HFF-Myc (cell line): ENCODE measurements around the gene LGALS7B.

ENCODE experiments used
- DNase-seq: peaks from one replicate; pipeline ENCODE4 v3.0.0-alpha.2; 2011; ENCODE audit warnings: low read depth; ENCODE audit errors: extremely low read depth
- H3K4me3 ChIP-seq: replicated peaks from 2 replicates; pipeline ENCODE4 v1.5.1; 2011; ENCODE audit warnings: low read depth, mild to moderate bottlenecking, control low read depth, low read length
- TF ChIP-seq, protein P1 (sequence below): IDR thresholded peaks from 2 replicates; pipeline ENCODE4 v1.5.1; 2012; ENCODE audit warnings: mild to moderate bottlenecking, low read depth, low read length, control low read depth; ENCODE audit errors: missing control alignments

LGALS7B gene

GRCh38 chr19:38836159-38836982 lies 47.4 kb downstream of the LGALS7B start:
- no peak overlapping the region for H3K4me3 ChIP-seq
- no peak for DNase-seq
- TF ChIP-seq, protein P1, sequence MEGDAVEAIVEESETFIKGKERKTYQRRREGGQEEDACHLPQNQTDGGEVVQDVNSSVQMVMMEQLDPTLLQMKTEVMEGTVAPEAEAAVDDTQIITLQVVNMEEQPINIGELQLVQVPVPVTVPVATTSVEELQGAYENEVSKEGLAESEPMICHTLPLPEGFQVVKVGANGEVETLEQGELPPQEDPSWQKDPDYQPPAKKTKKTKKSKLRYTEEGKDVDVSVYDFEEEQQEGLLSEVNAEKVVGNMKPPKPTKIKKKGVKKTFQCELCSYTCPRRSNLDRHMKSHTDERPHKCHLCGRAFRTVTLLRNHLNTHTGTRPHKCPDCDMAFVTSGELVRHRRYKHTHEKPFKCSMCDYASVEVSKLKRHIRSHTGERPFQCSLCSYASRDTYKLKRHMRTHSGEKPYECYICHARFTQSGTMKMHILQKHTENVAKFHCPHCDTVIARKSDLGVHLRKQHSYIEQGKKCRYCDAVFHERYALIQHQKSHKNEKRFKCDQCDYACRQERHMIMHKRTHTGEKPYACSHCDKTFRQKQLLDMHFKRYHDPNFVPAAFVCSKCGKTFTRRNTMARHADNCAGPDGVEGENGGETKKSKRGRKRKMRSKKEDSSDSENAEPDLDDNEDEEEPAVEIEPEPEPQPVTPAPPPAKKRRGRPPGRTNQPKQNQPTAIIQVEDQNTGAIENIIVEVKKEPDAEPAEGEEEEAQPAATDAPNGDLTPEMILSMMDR, result no peak

- DNase-seq, result no peak
- TF ChIP-seq, protein P1, result no peak
- no peak overlapping the region for H3K4me3 ChIP-seq
These were observed 48.1 kb downstream of the LGALS7B start for GRCh38 chr19:38836983-38837626.

GRCh38 chr19:38837656-38838121 lies 48.7 kb downstream of the LGALS7B start:
- H3K4me3 ChIP-seq, result no peak overlapping the region

DNA sequence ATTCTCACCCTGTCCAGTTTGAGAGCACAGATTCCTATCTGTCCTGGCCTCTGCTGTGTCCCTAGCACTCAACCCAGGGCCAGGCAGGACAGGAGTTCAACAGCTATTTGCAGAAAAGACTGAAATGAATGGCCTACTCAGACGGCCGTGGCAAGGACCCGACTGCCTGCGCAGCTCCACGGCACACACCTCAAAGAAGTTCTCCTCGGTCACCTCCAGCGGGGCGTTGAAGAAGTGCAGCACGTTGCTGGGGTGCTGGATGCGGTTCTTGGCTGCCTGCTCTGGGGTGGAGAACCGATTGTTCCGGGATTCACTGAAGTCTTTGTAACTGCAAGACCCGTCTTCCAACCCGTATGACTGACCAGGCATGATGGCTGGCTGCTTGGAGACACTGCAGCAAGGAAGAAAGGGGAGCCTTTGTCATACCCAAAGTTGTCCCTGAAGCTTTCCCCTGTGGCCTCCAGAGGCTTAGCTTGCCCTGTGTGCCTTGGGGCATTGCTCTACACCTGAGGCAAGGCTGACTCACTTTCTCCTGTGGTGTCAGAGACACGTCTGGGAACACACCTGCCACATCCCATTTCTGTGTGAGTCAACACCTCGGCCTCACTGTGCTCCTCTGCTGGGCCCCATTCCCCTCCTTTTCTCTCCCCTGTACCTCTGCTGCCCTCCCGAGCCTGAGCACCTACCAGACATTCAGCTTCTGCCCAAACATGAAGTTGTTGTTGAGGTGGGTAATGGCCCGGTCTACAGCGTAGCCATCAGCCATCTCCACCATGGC lies 49.4 kb downstream of the LGALS7B start:
- TF ChIP-seq, protein P1, result no peak
- no peak overlapping the region for H3K4me3 ChIP-seq
- no peak for DNase-seq

More at GRCh38 chr19:38837656-38838121, 48.7 kb downstream of the LGALS7B start:
- no peak for DNase-seq
- TF ChIP-seq, protein P1, result no peak

DNA sequence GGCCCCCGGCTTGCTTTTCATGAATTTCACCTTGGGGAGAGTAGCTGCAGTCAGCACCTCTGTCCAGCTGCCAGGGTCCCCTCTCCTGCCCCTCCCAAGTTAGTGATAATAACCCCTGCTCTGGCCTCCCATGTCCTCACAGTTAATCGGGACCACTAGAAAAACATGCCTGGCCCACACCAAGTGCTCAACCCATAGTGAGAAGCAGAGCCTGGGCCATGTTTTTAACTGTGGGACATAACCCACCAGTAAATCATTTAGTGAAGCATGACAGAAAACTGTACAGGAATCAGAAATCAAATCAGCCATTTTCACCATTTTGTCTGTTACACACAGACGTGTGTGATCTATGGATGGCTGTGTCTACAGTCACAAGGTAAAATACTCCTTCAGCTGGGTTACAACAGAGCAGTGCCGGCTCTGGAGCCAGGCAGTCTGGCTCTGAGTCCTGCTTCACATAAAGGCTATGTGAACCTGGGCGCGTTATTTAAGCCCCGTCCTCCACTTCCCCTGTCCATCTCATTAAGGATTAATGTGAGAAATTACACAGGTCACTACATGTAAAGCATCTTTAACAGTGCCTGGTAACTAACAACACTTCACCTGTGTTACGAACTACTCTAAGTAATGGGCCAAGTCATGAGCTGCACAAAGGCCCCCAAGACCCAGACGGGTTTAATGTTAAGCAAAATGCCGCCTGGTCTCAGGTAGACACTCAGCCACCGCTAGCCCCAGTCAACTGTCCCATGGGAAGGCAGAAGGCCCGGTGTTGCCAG lies 50.2 kb downstream of the LGALS7B start:
- H3K4me3 ChIP-seq, result no peak overlapping the region
- TF ChIP-seq, protein P1, result no peak

More for the DNA sequence above, 50.2 kb downstream of the LGALS7B start:
- DNase-seq, result no peak
